ENCODE data around the gene COQ8A.
"Not testable (repeated sequence)": the region's sequence is repeated elsewhere in the genome, so short reads cannot be mapped to it uniquely, and the experiment has no call there.

COQ8A gene

GRCh38 chr1:226954777-226955176, 14.7 kb downstream of the COQ8A start:
- H3K4me3 ChIP-seq (ENCODE audit: low read depth, low read length, poor library complexity, severe bottlenecking): no peak overlapping the region
- H3K9ac ChIP-seq (ENCODE audit: low read length): no peak overlapping the region
- H3K4me1 ChIP-seq (ENCODE audit: insufficient read depth, low read length, severe bottlenecking): no peaks in the 10 kb centered on the region
- H3K9me3 ChIP-seq (ENCODE audit: low read length): no peaks in the 10 kb centered on the region
- H3K27me3 ChIP-seq (ENCODE audit: insufficient read depth, low read length): no peaks in the 10 kb centered on the region
- TF ChIP-seq CTCF (IDR thresholded peaks at IDR 0.05; ENCODE audit: low read length) (no peak), EZH2 (IDR thresholded peaks at IDR 0.05; ENCODE audit: borderline replicate concordance, low read length) (no peak)
- H3F3A ChIP-seq (ENCODE audit: insufficient read depth, low read length): no peaks in the 10 kb centered on the region
- H3K79me2 ChIP-seq (ENCODE audit: insufficient read depth, low read length): no peaks in the 10 kb centered on the region
- H3K9me2 ChIP-seq (ENCODE audit: low read depth, low read length): no peaks in the 10 kb centered on the region
- H3K36me3 ChIP-seq (ENCODE audit: insufficient read depth, low read length): no peaks in the 10 kb centered on the region
- H2AFZ ChIP-seq (ENCODE audit: low read length): no peak overlapping the region
- no peaks in the 10 kb centered on the region for H4K20me1 ChIP-seq (ENCODE audit: insufficient read depth, low read length)
- H3K27ac ChIP-seq (ENCODE audit: low read depth, low read length, poor library complexity, severe bottlenecking): no peak overlapping the region
- H3K4me2 ChIP-seq (ENCODE audit: low read length): no peak overlapping the region

GRCh38 chr1:226955857-226956256, 15.8 kb downstream of the COQ8A start:
- not testable (repeated sequence) for H3K4me1 ChIP-seq (ENCODE audit: insufficient read depth, low read length, severe bottlenecking); H3K9ac ChIP-seq (ENCODE audit: low read length); H3F3A ChIP-seq (ENCODE audit: insufficient read depth, low read length); H3K79me2 ChIP-seq (ENCODE audit: insufficient read depth, low read length); H3K4me2 ChIP-seq (ENCODE audit: low read length); H3K4me3 ChIP-seq (ENCODE audit: low read depth, low read length, poor library complexity, severe bottlenecking); H4K20me1 ChIP-seq (ENCODE audit: insufficient read depth, low read length); H3K36me3 ChIP-seq (ENCODE audit: insufficient read depth, low read length); H3K27ac ChIP-seq (ENCODE audit: low read depth, low read length, poor library complexity, severe bottlenecking); H3K9me3 ChIP-seq (ENCODE audit: low read length); H2AFZ ChIP-seq (ENCODE audit: low read length); H3K9me2 ChIP-seq (ENCODE audit: low read depth, low read length); H3K27me3 ChIP-seq (ENCODE audit: insufficient read depth, low read length)

GRCh38 chr1:226956942-226957713, 17.0 kb downstream of the COQ8A start:
- Histone ChIP-seq H3K9me3 (ENCODE audit: low read length) (no peaks in the 10 kb centered on the region), H3K27me3 (ENCODE audit: insufficient read depth, low read length) (no peaks in the 10 kb centered on the region), H3K4me2 (ENCODE audit: low read length) (no peak overlapping the region), H2AFZ (ENCODE audit: low read length) (no peak overlapping the region), H3K9ac (ENCODE audit: low read length) (no peak overlapping the region), H3K4me1 (ENCODE audit: insufficient read depth, low read length, severe bottlenecking) (no peaks in the 10 kb centered on the region), H3K4me3 (ENCODE audit: low read depth, low read length, poor library complexity, severe bottlenecking) (no peak overlapping the region), H3F3A (ENCODE audit: insufficient read depth, low read length) (no peaks in the 10 kb centered on the region), H3K36me3 (ENCODE audit: insufficient read depth, low read length) (no peaks in the 10 kb centered on the region), H3K27ac (ENCODE audit: low read depth, low read length, poor library complexity, severe bottlenecking) (no peak overlapping the region), H3K79me2 (ENCODE audit: insufficient read depth, low read length) (no peaks in the 10 kb centered on the region), H3K9me2 (ENCODE audit: low read depth, low read length) (no peaks in the 10 kb centered on the region), H4K20me1 (ENCODE audit: insufficient read depth, low read length) (no peaks in the 10 kb centered on the region)
- TF ChIP-seq CTCF (IDR thresholded peaks at IDR 0.05; ENCODE audit: low read length) (no peak), EZH2 (IDR thresholded peaks at IDR 0.05; ENCODE audit: borderline replicate concordance, low read length) (no peak)

- H3K4me1 ChIP-seq (ENCODE audit: insufficient read depth, low read length, severe bottlenecking): no peaks in the 10 kb centered on the region
- H3K4me3 ChIP-seq (ENCODE audit: low read depth, low read length, poor library complexity, severe bottlenecking): no peak overlapping the region
- H3K79me2 ChIP-seq (ENCODE audit: insufficient read depth, low read length): no peaks in the 10 kb centered on the region
- no peaks in the 10 kb centered on the region for H3K9me3 ChIP-seq (ENCODE audit: low read length)
- no peak overlapping the region for H3K4me2 ChIP-seq (ENCODE audit: low read length)
- no peaks in the 10 kb centered on the region for H3K9me2 ChIP-seq (ENCODE audit: low read depth, low read length)
- H4K20me1 ChIP-seq (ENCODE audit: insufficient read depth, low read length): no peaks in the 10 kb centered on the region
- no peak overlapping the region for H2AFZ ChIP-seq (ENCODE audit: low read length)
- TF ChIP-seq EZH2 (IDR thresholded peaks at IDR 0.05; ENCODE audit: borderline replicate concordance, low read length) (no peak), CTCF (IDR thresholded peaks at IDR 0.05; ENCODE audit: low read length) (no peak)
- no peaks in the 10 kb centered on the region for H3K27me3 ChIP-seq (ENCODE audit: insufficient read depth, low read length)
- no peak overlapping the region for H3K27ac ChIP-seq (ENCODE audit: low read depth, low read length, poor library complexity, severe bottlenecking)
- H3K9ac ChIP-seq (ENCODE audit: low read length): no peak overlapping the region
- no peaks in the 10 kb centered on the region for H3F3A ChIP-seq (ENCODE audit: insufficient read depth, low read length)
- H3K36me3 ChIP-seq (ENCODE audit: insufficient read depth, low read length): no peaks in the 10 kb centered on the region
These were observed 17.6 kb downstream of the COQ8A start for GRCh38 chr1:226957714-226958113.

Measured in OCI-LY1 (cell line).